Measurements from ENCODE around the gene RAD51C.

Gene RAD51C

DNA sequence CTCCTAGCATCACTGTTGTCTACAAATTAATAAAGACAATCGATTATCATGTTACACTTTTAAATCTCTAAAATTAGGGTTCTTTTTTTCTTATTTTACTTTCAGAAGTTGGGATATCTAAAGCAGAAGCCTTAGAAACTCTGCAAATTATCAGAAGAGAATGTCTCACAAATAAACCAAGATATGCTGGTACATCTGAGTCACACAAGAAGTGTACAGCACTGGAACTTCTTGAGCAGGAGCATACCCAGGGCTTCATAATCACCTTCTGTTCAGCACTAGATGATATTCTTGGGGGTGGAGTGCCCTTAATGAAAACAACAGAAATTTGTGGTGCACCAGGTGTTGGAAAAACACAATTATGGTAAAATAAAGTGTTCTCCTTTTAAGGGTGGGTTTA lies 2.4 kb downstream of the RAD51C start:
- H3K9ac ChIP-seq (ENCODE audit: low read length), result no peak overlapping the region
- no peaks in the 10 kb centered on the region for H3K9me2 ChIP-seq (ENCODE audit: low read depth, low read length)
- H3K9me3 ChIP-seq (ENCODE audit: low read length), result no peaks in the 10 kb centered on the region
- H3K27ac ChIP-seq (ENCODE audit: low read depth, low read length, poor library complexity, severe bottlenecking), result no peak overlapping the region
- H3K4me2 ChIP-seq (ENCODE audit: low read length), result peak overlapping the region; percentile 89; the same call in 1 of the 2 replicates
- peaks cover 40% of the 10 kb centered on the region for H3K36me3 ChIP-seq (ENCODE audit: insufficient read depth, low read length)
- peaks cover 24% of the 10 kb centered on the region for H3K4me1 ChIP-seq (ENCODE audit: insufficient read depth, low read length, severe bottlenecking)
- H4K20me1 ChIP-seq (ENCODE audit: insufficient read depth, low read length), result no peaks in the 10 kb centered on the region
- TF ChIP-seq EZH2 (IDR thresholded peaks at IDR 0.05; ENCODE audit: borderline replicate concordance, low read length) (no peak), CTCF (IDR thresholded peaks at IDR 0.05; ENCODE audit: low read length) (no peak)
- no peaks in the 10 kb centered on the region for H3F3A ChIP-seq (ENCODE audit: insufficient read depth, low read length)
- no peak overlapping the region for H2AFZ ChIP-seq (ENCODE audit: low read length)
- H3K27me3 ChIP-seq (ENCODE audit: insufficient read depth, low read length), result no peaks in the 10 kb centered on the region
- H3K4me3 ChIP-seq (ENCODE audit: low read depth, low read length, poor library complexity, severe bottlenecking), result no peak overlapping the region
- peaks cover 25% of the 10 kb centered on the region for H3K79me2 ChIP-seq (ENCODE audit: insufficient read depth, low read length)

GRCh38 chr17:58699771-58700170 lies 7.4 kb downstream of the RAD51C start:
- Histone ChIP-seq H2AFZ (ENCODE audit: low read length) (no peak overlapping the region), H3K36me3 (ENCODE audit: insufficient read depth, low read length) (peaks cover 48% of the 10 kb centered on the region), H3K79me2 (ENCODE audit: insufficient read depth, low read length) (peaks cover 5% of the 10 kb centered on the region; the same call in 1 of the 2 replicates), H3K9me2 (ENCODE audit: low read depth, low read length) (no peaks in the 10 kb centered on the region), H3K4me2 (ENCODE audit: low read length) (no peak overlapping the region), H3K4me1 (ENCODE audit: insufficient read depth, low read length, severe bottlenecking) (peaks cover 1% of the 10 kb centered on the region), H4K20me1 (ENCODE audit: insufficient read depth, low read length) (no peaks in the 10 kb centered on the region), H3K27ac (ENCODE audit: low read depth, low read length, poor library complexity, severe bottlenecking) (no peak overlapping the region), H3K9ac (ENCODE audit: low read length) (no peak overlapping the region), H3K4me3 (ENCODE audit: low read depth, low read length, poor library complexity, severe bottlenecking) (no peak overlapping the region), H3K9me3 (ENCODE audit: low read length) (no peaks in the 10 kb centered on the region), H3K27me3 (ENCODE audit: insufficient read depth, low read length) (no peaks in the 10 kb centered on the region), H3F3A (ENCODE audit: insufficient read depth, low read length) (no peaks in the 10 kb centered on the region)
- no peak for TF ChIP-seq EZH2 (IDR thresholded peaks at IDR 0.05; ENCODE audit: borderline replicate concordance, low read length)
- TF ChIP-seq CTCF (IDR thresholded peaks at IDR 0.05; ENCODE audit: low read length), result no peak

DNA sequence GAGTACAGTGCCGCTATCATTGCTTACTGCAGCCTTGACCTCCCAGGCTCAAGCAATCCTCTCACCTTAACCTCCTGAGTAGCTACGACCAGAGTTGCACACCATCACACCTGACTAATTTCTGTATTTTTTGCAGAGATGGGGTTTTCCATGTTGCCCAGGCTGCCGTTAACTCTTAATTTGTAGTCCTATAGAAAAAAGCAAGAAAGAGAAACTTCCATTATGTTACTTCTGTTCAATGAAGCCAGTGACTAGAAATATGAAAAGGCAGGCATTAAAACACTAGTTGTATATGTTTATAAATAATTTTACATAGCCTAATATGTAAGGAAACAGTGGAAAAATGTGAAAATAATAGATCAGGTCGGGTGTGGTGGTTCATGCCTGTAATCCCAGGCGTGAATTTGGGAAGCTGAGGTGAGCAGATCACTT lies 9.7 kb downstream of the RAD51C start:
- Histone ChIP-seq H3K79me2 (ENCODE audit: insufficient read depth, low read length) (no peaks in the 10 kb centered on the region), H3K4me1 (ENCODE audit: insufficient read depth, low read length, severe bottlenecking) (no peaks in the 10 kb centered on the region), H2AFZ (ENCODE audit: low read length) (no peak overlapping the region), H3K4me2 (ENCODE audit: low read length) (no peak overlapping the region), H3K9me2 (ENCODE audit: low read depth, low read length) (no peaks in the 10 kb centered on the region), H4K20me1 (ENCODE audit: insufficient read depth, low read length) (no peaks in the 10 kb centered on the region), H3K36me3 (ENCODE audit: insufficient read depth, low read length) (peaks cover 40% of the 10 kb centered on the region), H3K9ac (ENCODE audit: low read length) (no peak overlapping the region), H3K27me3 (ENCODE audit: insufficient read depth, low read length) (no peaks in the 10 kb centered on the region), H3F3A (ENCODE audit: insufficient read depth, low read length) (no peaks in the 10 kb centered on the region), H3K9me3 (ENCODE audit: low read length) (no peaks in the 10 kb centered on the region), H3K4me3 (ENCODE audit: low read depth, low read length, poor library complexity, severe bottlenecking) (no peak overlapping the region), H3K27ac (ENCODE audit: low read depth, low read length, poor library complexity, severe bottlenecking) (no peak overlapping the region)
- TF ChIP-seq EZH2 (IDR thresholded peaks at IDR 0.05; ENCODE audit: borderline replicate concordance, low read length) (no peak), CTCF (IDR thresholded peaks at IDR 0.05; ENCODE audit: low read length) (no peak)

Data from OCI-LY1 (cell line).